Trophoblast cell (in vitro differentiated cells and primary cell): ENCODE measurements around the gene XYLT1.

Experiments used
- DNase-seq, 2 donors: peaks; one replicate each; pipeline ENCODE4 v3.0.0-alpha.2; 2016
- H2AFZ ChIP-seq: 2 replicates; pipeline ENCODE4 v1.6.1; 2013; ENCODE audit warnings: low read length, moderate library complexity, mild to moderate bottlenecking; ENCODE audit not compliant: insufficient read depth, poor library complexity
- H2AK5ac ChIP-seq: 2 replicates; pipeline ENCODE4 v1.6.1; 2013; ENCODE audit warnings: mild to moderate bottlenecking, low read length
- H2BK120ac ChIP-seq: 2 replicates; pipeline ENCODE4 v1.6.1; 2013; ENCODE audit warnings: low read length, mild to moderate bottlenecking, moderate library complexity; ENCODE audit not compliant: insufficient read depth, poor library complexity
- H2BK12ac ChIP-seq: 2 replicates; pipeline ENCODE4 v1.6.1; 2013; ENCODE audit warnings: mild to moderate bottlenecking, low read length, moderate library complexity
- H2BK5ac ChIP-seq: 2 replicates; pipeline ENCODE4 v1.6.1; 2013; ENCODE audit warnings: low read length, low read depth, moderate library complexity, mild to moderate bottlenecking; ENCODE audit not compliant: poor library complexity
- H3K14ac ChIP-seq: 2 replicates; pipeline ENCODE4 v1.6.1; 2013; ENCODE audit warnings: mild to moderate bottlenecking, low read length
- H3K18ac ChIP-seq: 2 replicates; pipeline ENCODE4 v1.6.1; 2013; ENCODE audit warnings: mild to moderate bottlenecking, low read length
- H3K23ac ChIP-seq: 2 replicates; pipeline ENCODE4 v1.6.1; 2013; ENCODE audit warnings: low read length
- H3K27ac ChIP-seq: 2 replicates; pipeline ENCODE4 v1.5.1; 2013; ENCODE audit warnings: low read depth, mild to moderate bottlenecking, inconsistent platforms, low read length, moderate library complexity
- H3K27me3 ChIP-seq: 2 replicates; pipeline ENCODE4 v1.6.1; 2013; ENCODE audit warnings: inconsistent platforms, mild to moderate bottlenecking, low read length, moderate library complexity; ENCODE audit not compliant: insufficient read depth
- H3K36me3 ChIP-seq, 2 experiments: 1 replicate in 1 of 2; 2 replicates in 1 of 2; pipeline ENCODE4 v1.6.1; 2013; ENCODE audit warnings: low read length in 2 of 2, mild to moderate bottlenecking in 2 of 2, moderate library complexity in 1 of 2; ENCODE audit not compliant: insufficient read depth in 2 of 2, control insufficient read depth in 1 of 2
- H3K4ac ChIP-seq: 2 replicates; pipeline ENCODE4 v1.6.1; 2013; ENCODE audit warnings: low read depth, mild to moderate bottlenecking, low read length, moderate library complexity
- H3K4me1 ChIP-seq, 2 experiments: 1 replicate in 1 of 2; 2 replicates in 1 of 2; pipeline ENCODE4 v1.6.1; 2013; ENCODE audit warnings: low read length in 2 of 2, mild to moderate bottlenecking in 2 of 2, moderate library complexity in 1 of 2; ENCODE audit not compliant: insufficient read depth in 2 of 2, control insufficient read depth in 1 of 2
- H3K4me2 ChIP-seq: 2 replicates; pipeline ENCODE4 v1.6.1; 2013; ENCODE audit warnings: inconsistent platforms, mild to moderate bottlenecking, low read length, moderate library complexity
- H3K4me3 ChIP-seq: 2 replicates; pipeline ENCODE4 v1.5.1; 2013; ENCODE audit warnings: mild to moderate bottlenecking, low read depth, low read length, inconsistent platforms
- H3K79me1 ChIP-seq: one replicate; pipeline ENCODE4 v1.6.1; 2013; ENCODE audit warnings: low read length
- H3K79me2 ChIP-seq: 2 replicates; pipeline ENCODE4 v1.6.1; 2013; ENCODE audit warnings: low read length, mild to moderate bottlenecking; ENCODE audit not compliant: control insufficient read depth, insufficient read depth, poor library complexity
- H3K9ac ChIP-seq: 2 replicates; pipeline ENCODE4 v1.6.1; 2013; ENCODE audit warnings: mild to moderate bottlenecking, low read length
- H3K9me3 ChIP-seq: 2 replicates; pipeline ENCODE4 v1.6.1; 2013; ENCODE audit warnings: low read depth, mild to moderate bottlenecking, control low read depth, inconsistent platforms, low read length; ENCODE audit not compliant: insufficient read depth
- H4K12ac ChIP-seq: 2 replicates; pipeline ENCODE4 v1.6.1; 2013; ENCODE audit warnings: low read depth, mild to moderate bottlenecking, low read length, moderate library complexity
- H4K8ac ChIP-seq: 2 replicates; pipeline ENCODE4 v1.6.1; 2013; ENCODE audit warnings: low read depth, mild to moderate bottlenecking, low read length, moderate library complexity
- H4K91ac ChIP-seq: one replicate; pipeline ENCODE4 v1.6.1; 2013; ENCODE audit warnings: low read depth, mild to moderate bottlenecking, low read length, moderate library complexity
- WGBS: extraction: QIAGEN DNeasy Blood & Tissue Kit; methylation state at CpG from one replicate; pipeline ENCODE4 v1.1.7; 2013; ENCODE audit warnings: missing lambda C conversion rate; ENCODE audit not compliant: insufficient read length, insufficient coverage; ENCODE audit errors: extremely low coverage; 5-methylcytosine and 5-hydroxymethylcytosine counted together

Gene XYLT1

DNA sequence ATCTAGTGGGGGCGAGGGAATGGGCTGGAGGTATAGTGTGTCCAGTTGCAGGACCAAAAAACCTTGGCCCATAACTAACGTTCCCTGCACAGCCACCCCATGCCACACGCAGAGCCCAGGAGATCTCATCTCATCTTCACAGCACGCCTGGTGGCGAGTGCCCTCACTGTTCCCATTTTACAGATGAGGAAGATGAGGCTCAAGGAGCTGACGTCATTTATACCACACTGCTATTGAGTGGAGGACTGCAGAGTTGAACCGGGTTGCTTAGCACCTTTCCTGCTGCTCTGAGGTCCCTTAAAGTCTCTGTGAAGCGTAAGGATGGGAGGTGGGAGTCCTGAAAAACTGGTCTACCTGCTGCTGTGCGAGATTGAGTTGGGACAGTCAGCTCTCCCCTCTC, 172.5 kb downstream of the XYLT1 start:
- Histone ChIP-seq H3K36me3 (no peaks in the 10 kb centered on the region), H3K4ac (no peak overlapping the region), H3K27ac (no peak overlapping the region), H3K14ac (no peak overlapping the region), H2BK12ac (no peak overlapping the region), H3K9me3 (peaks cover 1% of the 10 kb centered on the region), H4K8ac (no peak overlapping the region), H3K4me2 (no peak overlapping the region), H3K79me2 (no peaks in the 10 kb centered on the region), H2BK120ac (no peak overlapping the region), H2AFZ (no peak overlapping the region), H3K18ac (no peak overlapping the region), H3K27me3 (no peaks in the 10 kb centered on the region), H3K9ac (no peak overlapping the region), H3K4me1 (peaks cover 0 to 9% of the 10 kb centered on the region in 2 experiments), H2AK5ac (no peak overlapping the region), H3K79me1 (no peaks in the 10 kb centered on the region), H3K4me3 (no peak overlapping the region), H3K23ac (no peak overlapping the region), H2BK5ac (no peak overlapping the region), H4K12ac (no peak overlapping the region), H4K91ac (no peak overlapping the region)
- no CpG with 5 or more reads among the region's 9 CpGs for WGBS
- DNase-seq, result no peak

DNA sequence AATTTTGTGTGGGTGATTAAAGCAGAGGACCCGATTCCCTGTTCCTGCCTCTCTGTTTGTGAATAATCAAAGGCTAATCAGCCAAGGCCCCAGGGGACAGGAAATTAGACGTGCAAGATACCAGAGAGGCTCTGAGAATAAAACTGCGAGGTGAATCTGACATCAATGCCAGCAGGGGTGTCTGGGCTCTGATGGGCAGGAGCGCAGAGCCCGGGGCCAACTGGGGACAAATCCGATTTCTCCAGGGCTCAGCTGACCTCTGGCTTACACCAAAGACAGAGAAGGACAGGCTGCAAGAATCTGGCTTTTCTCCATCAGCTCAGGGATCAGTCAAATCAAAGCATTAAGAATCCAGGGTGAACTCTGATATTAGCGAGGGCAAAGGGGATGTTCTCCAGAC, 174.3 kb downstream of the XYLT1 start:
- Histone ChIP-seq H4K91ac (no peak overlapping the region), H2BK5ac (no peak overlapping the region), H3K4me3 (no peak overlapping the region), H3K36me3 (no peaks in the 10 kb centered on the region), H3K27ac (no peak overlapping the region), H3K23ac (no peak overlapping the region), H3K4me1 (peaks cover 0 to under 1% of the 10 kb centered on the region in 2 experiments), H3K9ac (no peak overlapping the region), H3K4ac (no peak overlapping the region), H3K18ac (no peak overlapping the region), H3K79me2 (no peaks in the 10 kb centered on the region), H3K9me3 (peaks cover 1% of the 10 kb centered on the region), H4K8ac (no peak overlapping the region), H3K4me2 (no peak overlapping the region), H4K12ac (no peak overlapping the region), H2AK5ac (no peak overlapping the region), H2BK120ac (no peak overlapping the region), H2AFZ (no peak overlapping the region), H3K27me3 (no peaks in the 10 kb centered on the region), H3K79me1 (no peaks in the 10 kb centered on the region), H2BK12ac (no peak overlapping the region), H3K14ac (no peak overlapping the region)
- no peak for DNase-seq
- no CpG with 5 or more reads among the region's 7 CpGs for WGBS

DNA sequence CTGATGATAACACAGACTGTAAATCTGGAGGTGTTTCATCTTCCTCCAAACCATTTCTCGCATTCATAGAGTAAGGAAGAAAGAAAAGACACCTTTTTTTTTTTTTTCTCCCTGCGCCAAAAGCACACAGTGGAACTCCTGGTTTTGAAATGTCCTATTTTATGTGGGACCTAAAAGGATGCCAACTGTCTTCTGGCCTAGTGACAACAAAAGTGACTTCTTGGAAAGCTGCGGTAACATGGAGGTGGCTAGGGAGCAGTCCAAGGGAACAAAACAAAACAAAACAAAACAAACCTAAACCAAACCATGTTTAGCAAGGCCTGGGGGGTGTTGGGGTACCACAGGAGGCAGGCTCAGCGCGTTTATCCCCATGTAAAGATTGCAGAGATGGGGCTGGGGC, 174.8 kb downstream of the XYLT1 start:
- Histone ChIP-seq H3K36me3 (no peaks in the 10 kb centered on the region), H4K12ac (no peak overlapping the region), H2BK12ac (no peak overlapping the region), H3K27ac (no peak overlapping the region), H3K18ac (no peak overlapping the region), H4K8ac (no peak overlapping the region), H3K79me1 (no peaks in the 10 kb centered on the region), H3K79me2 (no peaks in the 10 kb centered on the region), H3K4ac (no peak overlapping the region), H3K4me1 (no peaks in the 10 kb centered on the region), H4K91ac (no peak overlapping the region), H3K9me3 (peaks cover 3% of the 10 kb centered on the region), H3K4me3 (no peak overlapping the region), H2BK5ac (no peak overlapping the region), H2AFZ (no peak overlapping the region), H3K9ac (no peak overlapping the region), H3K14ac (no peak overlapping the region), H3K4me2 (no peak overlapping the region), H2AK5ac (no peak overlapping the region), H3K23ac (no peak overlapping the region), H2BK120ac (no peak overlapping the region), H3K27me3 (no peaks in the 10 kb centered on the region)
- WGBS, result no CpG with 5 or more reads among the region's 5 CpGs
- no peak for DNase-seq

DNA sequence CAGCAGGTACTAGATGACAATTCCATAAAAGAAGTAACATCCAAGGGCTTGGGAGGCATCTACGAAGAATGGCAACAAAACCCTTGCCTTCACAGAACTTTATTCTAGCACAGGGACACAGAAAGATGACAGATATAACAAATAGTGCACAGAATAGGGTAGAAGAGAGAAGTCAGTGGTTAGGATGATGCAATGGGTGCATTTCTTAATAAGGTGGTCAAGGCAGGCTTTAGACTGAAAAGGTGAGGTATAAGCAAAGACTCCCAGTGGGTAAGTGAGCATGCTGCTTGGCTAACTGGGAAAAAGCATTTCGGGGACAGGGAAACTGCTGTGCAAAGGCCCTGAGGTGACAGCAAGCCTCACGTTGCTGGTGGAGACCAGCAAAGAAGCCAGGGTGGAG, 175.9 kb downstream of the XYLT1 start:
- Histone ChIP-seq H4K91ac (no peak overlapping the region), H2BK12ac (no peak overlapping the region), H3K9me3 (peaks cover 3% of the 10 kb centered on the region)

More for the DNA sequence above, 175.9 kb downstream of the XYLT1 start:
- no peaks in the 10 kb centered on the region for H3K27me3 ChIP-seq
- H3K4ac ChIP-seq, result no peak overlapping the region
- no peaks in the 10 kb centered on the region for H3K79me2 ChIP-seq
- no peak overlapping the region for H3K27ac ChIP-seq
- no peak overlapping the region for H3K4me3 ChIP-seq
- no peak overlapping the region for H3K18ac ChIP-seq
- H3K23ac ChIP-seq, result no peak overlapping the region
- no peak overlapping the region for H3K14ac ChIP-seq
- no peak overlapping the region for H4K12ac ChIP-seq
- no peak overlapping the region for H2AK5ac ChIP-seq
- no CpG with 5 or more reads among the region's 3 CpGs for WGBS
- no peak overlapping the region for H3K9ac ChIP-seq
- no peak overlapping the region for H2BK5ac ChIP-seq
- H3K4me2 ChIP-seq, result no peak overlapping the region
- H2AFZ ChIP-seq, result no peak overlapping the region
- H4K8ac ChIP-seq, result no peak overlapping the region
- H2BK120ac ChIP-seq, result no peak overlapping the region
- H3K36me3 ChIP-seq, result no peaks in the 10 kb centered on the region
- no peaks in the 10 kb centered on the region for H3K79me1 ChIP-seq
- DNase-seq, result no peak
- H3K4me1 ChIP-seq, result no peaks in the 10 kb centered on the region
